B cell (primary cell): ENCODE results near the gene NUDT16L1. TPM values are rescaled to one million over a fixed set of nuclear protein-coding genes. Genes with fewer than 3 reads are reported as not detected.

Experiments used
- ATAC-seq: fragments of 200-7000 bp; cut with Tn5 transposase; one replicate; pipeline ENCODE4 v1.10.0; 2021; ENCODE audit warnings: low read depth, mild to moderate bottlenecking, moderate number of reproducible peaks, moderate library complexity
- CTCF ChIA-PET: fragments of 350-600 bp; sonication (Branson Sonifier 250); formaldehyde crosslinking; loops from one replicate; lab custom pipeline; 2021; ENCODE audit warnings: antibody characterized with exemption, inconsistent platforms; lab: Charles Lee
- POLR2A ChIA-PET: fragments of 350-600 bp; sonication (Branson Sonifier 250); formaldehyde crosslinking; loops from one replicate; lab custom pipeline; 2021; ENCODE audit warnings: antibody characterized with exemption; lab: Charles Lee
- DNase-seq: peaks from one replicate; pipeline ENCODE4 v3.0.0; 2013
- H2AFZ ChIP-seq: 2 replicates; pipeline ENCODE4 v1.6.1; 2012; ENCODE audit warnings: mild to moderate bottlenecking, low read depth, low read length; ENCODE audit not compliant: insufficient read depth, poor library complexity, severe bottlenecking
- H3K27ac ChIP-seq, 2 donors: 1 replicate in 1 of 2; 2 replicates in 1 of 2; pipeline ENCODE4 v1.5.1; 2012 to 2013; ENCODE audit warnings: low read length in 2 of 2, mild to moderate bottlenecking in 2 of 2, moderate library complexity in 1 of 2
- H3K27me3 ChIP-seq, 4 experiments: fragments of 200-600 bp in 1 of 4; sonication (generic) in 1 of 4; replicated peaks in 1 of 4; 1 replicate in 2 of 4; 2 replicates in 2 of 4; pipeline versions ENCODE4 v1.6.1 to v1.7.0; 2013 to 2016; ENCODE audit warnings: low read length in 3 of 4, mild to moderate bottlenecking in 2 of 4, mixed read lengths in 1 of 4, moderate library complexity in 1 of 4; ENCODE audit not compliant: insufficient read depth in 4 of 4, control insufficient read depth in 3 of 4; ENCODE audit errors: control extremely low read depth in 1 of 4
- H3K36me3 ChIP-seq, 2 experiments: replicated peaks in 1 of 2; 1 replicate in 1 of 2; 2 replicates in 1 of 2; pipeline versions ENCODE4 v1.6.1 to v1.7.1; 2013; ENCODE audit warnings: low read length in 1 of 2; ENCODE audit not compliant: insufficient read depth in 2 of 2, control insufficient read depth in 1 of 2; ENCODE audit errors: control extremely low read depth in 1 of 2, extremely low read depth in 1 of 2
- H3K4me1 ChIP-seq, 2 donors: fragments of 200-600 bp in 1 of 2; sonication (generic) in 1 of 2; 1 replicate in 1 of 2; 2 replicates in 1 of 2; pipeline versions ENCODE4 v1.5.1 to v1.6.1; 2013 to 2017; ENCODE audit warnings: low read length in 2 of 2; ENCODE audit not compliant: control insufficient read depth in 2 of 2, insufficient read depth in 2 of 2
- H3K4me2 ChIP-seq: replicated peaks from 2 replicates; pipeline ENCODE3; 2012; ENCODE audit warnings: mild to moderate bottlenecking, low read depth, low read length; ENCODE audit not compliant: poor library complexity, severe bottlenecking
- H3K4me3 ChIP-seq, 5 experiments: fragments of 200-600 bp in 1 of 5; sonication (generic) in 1 of 5; 1 replicate in 3 of 5; 2 replicates in 2 of 5; pipeline versions ENCODE4 v1.5.1 to v1.7.0; 2011 to 2016; ENCODE audit warnings: low read length in 4 of 5, mild to moderate bottlenecking in 4 of 5, low read depth in 2 of 5, control low read depth in 1 of 5, moderate library complexity in 1 of 5; ENCODE audit not compliant: insufficient read depth in 1 of 5; ENCODE audit errors: control extremely low read depth in 1 of 5, extremely low read depth in 1 of 5
- H3K79me2 ChIP-seq: fragments of 200-600 bp; sonication (generic); one replicate; pipeline ENCODE4 v1.6.0; 2016; ENCODE audit warnings: low read length; ENCODE audit not compliant: control insufficient read depth, insufficient read depth
- H3K9ac ChIP-seq: fragments of 200-600 bp; sonication (generic); 2 replicates; pipeline ENCODE4 v1.6.1; 2017; ENCODE audit warnings: mild to moderate bottlenecking, low read length, moderate library complexity
- H3K9me3 ChIP-seq, 3 donors: one replicate each; pipeline versions ENCODE4 v1.6.1 to v1.7.1; 2013; ENCODE audit warnings: low read length in 2 of 3; ENCODE audit not compliant: control insufficient read depth in 2 of 3, insufficient read depth in 1 of 3; ENCODE audit errors: control extremely low read depth in 1 of 3
- H4K20me1 ChIP-seq: 2 replicates; pipeline ENCODE4 v1.6.0; 2012; ENCODE audit warnings: mild to moderate bottlenecking, low read length; ENCODE audit not compliant: insufficient read depth, control insufficient read depth, poor library complexity, severe bottlenecking
- H3K27ac Mint-ChIP-seq: one replicate; pipeline ENCODE4 v1.8.0; 2021; ENCODE audit warnings: mixed read lengths
- H3K27me3 Mint-ChIP-seq: one replicate; pipeline ENCODE4 v1.8.0; 2021; ENCODE audit warnings: mixed read lengths
- H3K4me1 Mint-ChIP-seq: one replicate; pipeline ENCODE4 v1.8.0; 2021; ENCODE audit warnings: mixed read lengths
- H3K4me3 Mint-ChIP-seq: one replicate; pipeline ENCODE4 v1.8.0; 2021; ENCODE audit warnings: mixed read lengths
- H3K9me3 Mint-ChIP-seq: one replicate; pipeline ENCODE4 v1.8.0; 2022; ENCODE audit warnings: mixed read lengths; ENCODE audit not compliant: insufficient read depth
- EZH2 ChIP-seq: IDR thresholded peaks from 2 replicates; pipeline ENCODE4 v1.6.1; 2012; ENCODE audit warnings: borderline replicate concordance, low read depth, mild to moderate bottlenecking, moderate library complexity, low read length; ENCODE audit not compliant: insufficient read depth, poor library complexity, severe bottlenecking
- WGBS: methylation state at CpG from one replicate; pipeline ENCODE4 v1.1.5; 2013; ENCODE audit warnings: missing lambda C conversion rate; ENCODE audit not compliant: insufficient coverage; 5-methylcytosine and 5-hydroxymethylcytosine counted together
- intact Hi-C: fragments of 100-400 bp; cut with micrococcal nuclease; formaldehyde crosslinking; loops from one replicate; pipeline ENCODE4 v1.10.0; 2022
- polyA plus RNA-seq: library from polyadenylated mRNA; depleted of rRNA; stranded (reverse); fragments of >200 nt; gene quantifications from 2 replicates; pipeline ENCODE4 v1.2.3, GENCODE V29; 2012
- total RNA-seq, 2 donors: library from RNA; stranded (reverse); fragments of 120-200 nt in 1 of 2; gene quantifications; 1 replicate in 1 of 2; 2 replicates in 1 of 2; pipeline versions ENCODE4 v1.2.3 to v1.2.4, GENCODE V29; 2013 to 2022
- TF ChIP-seq, protein P1 (sequence below): fragments of 200-600 bp; IDR thresholded peaks from one replicate; pipeline ENCODE4 v1.8.0; 2022; ENCODE audit warnings: antibody characterized with exemption, mild to moderate bottlenecking

Gene NUDT16L1
- total and polyA plus RNA-seq, 2 donors (not counting 1 experiment from before 2014, with no cell fraction given), result 38.5 to 59.2 TPM

DNA sequence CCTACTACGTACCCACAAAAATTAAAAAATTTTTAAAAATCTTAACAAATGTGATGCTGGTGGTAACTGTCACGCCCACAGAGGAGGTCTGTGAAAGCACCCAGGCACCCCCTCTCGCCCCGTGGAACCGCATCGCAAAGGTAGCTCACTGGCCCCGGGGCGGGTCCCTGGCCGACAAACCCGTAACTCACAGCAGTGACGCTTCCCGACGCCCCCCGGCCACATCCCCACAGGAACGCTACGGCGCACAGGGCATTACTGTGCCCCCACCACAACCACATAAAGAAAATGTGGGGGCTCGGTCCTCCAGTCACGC, 40.3 kb downstream of the NUDT16L1 start:
- Mint-ChIP-seq H3K27ac (peak overlapping the region; percentile 71), H3K4me3 (peak overlapping the region; percentile 90), H3K9me3 (no peaks in the 10 kb centered on the region), H3K4me1 (peaks cover 17% of the 10 kb centered on the region), H3K27me3 (no peaks in the 10 kb centered on the region)
- TF ChIP-seq, protein P1, sequence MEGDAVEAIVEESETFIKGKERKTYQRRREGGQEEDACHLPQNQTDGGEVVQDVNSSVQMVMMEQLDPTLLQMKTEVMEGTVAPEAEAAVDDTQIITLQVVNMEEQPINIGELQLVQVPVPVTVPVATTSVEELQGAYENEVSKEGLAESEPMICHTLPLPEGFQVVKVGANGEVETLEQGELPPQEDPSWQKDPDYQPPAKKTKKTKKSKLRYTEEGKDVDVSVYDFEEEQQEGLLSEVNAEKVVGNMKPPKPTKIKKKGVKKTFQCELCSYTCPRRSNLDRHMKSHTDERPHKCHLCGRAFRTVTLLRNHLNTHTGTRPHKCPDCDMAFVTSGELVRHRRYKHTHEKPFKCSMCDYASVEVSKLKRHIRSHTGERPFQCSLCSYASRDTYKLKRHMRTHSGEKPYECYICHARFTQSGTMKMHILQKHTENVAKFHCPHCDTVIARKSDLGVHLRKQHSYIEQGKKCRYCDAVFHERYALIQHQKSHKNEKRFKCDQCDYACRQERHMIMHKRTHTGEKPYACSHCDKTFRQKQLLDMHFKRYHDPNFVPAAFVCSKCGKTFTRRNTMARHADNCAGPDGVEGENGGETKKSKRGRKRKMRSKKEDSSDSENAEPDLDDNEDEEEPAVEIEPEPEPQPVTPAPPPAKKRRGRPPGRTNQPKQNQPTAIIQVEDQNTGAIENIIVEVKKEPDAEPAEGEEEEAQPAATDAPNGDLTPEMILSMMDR, result no peak
- no peak for TF ChIP-seq EZH2
- intact Hi-C loops, result loop anchor here (1.0 to 2.0 kb wide), 6 partner anchors 34 to 461 kb away; partner anchors contain the start of genes MGRN1, ROGDI, TFAP4 and ZNF500
- peak overlapping the region; percentile 100 for H3K4me2 ChIP-seq
- H3K79me2 ChIP-seq, result peaks cover 28% of the 10 kb centered on the region
- no peaks in the 10 kb centered on the region for H4K20me1 ChIP-seq
- peaks cover 0 to 8% of the 10 kb centered on the region in 2 experiments for H3K36me3 ChIP-seq
- H2AFZ ChIP-seq, result peak overlapping the region; percentile 94
- under 1% methylated on average over 18 of the region's 19 CpGs for WGBS
- DNase-seq, result no peak
- ATAC-seq, result no peak
- H3K9ac ChIP-seq, result peak overlapping the region; percentile 89
- CTCF ChIA-PET, result interaction anchor here (1.0 to 1.6 kb wide), 6 partner anchors 33 to 364 kb away, joined by 3 to 13 read pairs (median 6); partner anchors contain the start of genes EEF2KMT, MGRN1, UBALD1 and ZNF500
- H3K27me3 ChIP-seq, result no peaks in the 10 kb centered on the region
- H3K9me3 ChIP-seq, result no peaks in the 10 kb centered on the region
- H3K4me3 ChIP-seq, result peak overlapping the region; percentile 39 to 98 (median 91)
- POLR2A ChIA-PET, result interaction anchor here (0.5 to 3.0 kb wide), 7 partner anchors 19 to 117 kb away, joined by 3 to 20 read pairs (median 6); partner anchors contain the start of genes NUDT16L1, ROGDI and ZNF500
- peaks cover 10 to 13% of the 10 kb centered on the region in 2 donors for H3K4me1 ChIP-seq
- H3K27ac ChIP-seq, result peak overlapping the region in 1 of 2 donors; percentile 89
